Uterus (tissue), 4 donors: ENCODE measurements around the gene NPB. TPM values are rescaled to one million over a fixed set of nuclear protein-coding genes. Genes with fewer than 3 reads are reported as not detected.
A peak's percentile ranks its signal among the peaks of the same experiment; 100 is the strongest.
"Not testable (repeated sequence)": the region's sequence is repeated elsewhere in the genome, so short reads cannot be mapped to it uniquely, and the experiment has no call there.

Experiments used
- DNase-seq, 2 donors: peaks; one replicate each; pipeline ENCODE4 v3.0.0-alpha.2; 2019 to 2020
- H3K27ac ChIP-seq, 2 donors: fragments of 200-600 bp; sonication (generic); 1 replicate in 1 of 2; 2 replicates in 1 of 2; pipeline ENCODE4 v1.5.1; 2016 to 2018
- H3K27me3 ChIP-seq, 2 donors: fragments of 200-600 bp; sonication (generic); one replicate each; pipeline ENCODE4 v1.5.1; 2018 to 2019; ENCODE audit warnings: control low read depth in 1 of 2
- H3K36me3 ChIP-seq, 2 donors: fragments of 200-600 bp; sonication (generic); one replicate each; pipeline ENCODE4 v1.5.1; 2019; ENCODE audit warnings: control low read depth in 1 of 2
- H3K4me1 ChIP-seq, 2 donors: fragments of 200-600 bp; sonication (generic); one replicate each; pipeline ENCODE4 v1.5.1; 2018 to 2019; ENCODE audit warnings: control low read depth in 1 of 2
- H3K4me3 ChIP-seq, 2 donors: fragments of 200-600 bp; sonication (generic); 1 replicate in 1 of 2; 2 replicates in 1 of 2; pipeline ENCODE4 v1.5.1; 2018 to 2019; ENCODE audit warnings: mild to moderate bottlenecking in 1 of 2
- H3K9me3 ChIP-seq, 2 donors: fragments of 200-600 bp; sonication (generic); one replicate each; pipeline ENCODE4 v1.5.1; 2019; ENCODE audit warnings: control low read depth in 1 of 2
- POLR2A ChIP-seq, 2 donors: fragments of 450-650 bp; IDR thresholded peaks; one replicate each; pipeline ENCODE4 v1.6.1; 2016; ENCODE audit warnings: antibody characterized with exemption in 2 of 2, mild to moderate bottlenecking in 1 of 2, moderate library complexity in 1 of 2
- intact Hi-C: fragments of 100-400 bp; cut with DNase I; formaldehyde crosslinking; loops from one replicate; pipeline ENCODE4 v1.15.1; 2023; ENCODE audit warnings: low total_unique reads
- total RNA-seq, 4 donors: library from RNA; depleted of rRNA in 3 of 4; stranded (reverse); fragments of >200 nt in 3 of 4; gene quantifications; one replicate each; pipeline versions ENCODE4 v1.1.0 to v1.2.4, GENCODE V29; 2014 to 2023
- TF ChIP-seq, protein P1 (sequence below), 4 experiments: fragments of 200-600 bp in 2 of 4; fragments of 450-650 bp in 2 of 4; sonication (generic) in 2 of 4; IDR thresholded peaks; one replicate each; pipeline ENCODE4 v1.5.1; 2016 to 2019; ENCODE audit warnings: antibody characterized with exemption in 4 of 4, mild to moderate bottlenecking in 2 of 4, moderate library complexity in 1 of 4
- donor health status: DM: yes; HTN: yes; CAD: no.

The NPB gene
- total RNA-seq, 4 donors from 2014 or later: 2.0 to 2.1 TPM; not detected in 2

DNA sequence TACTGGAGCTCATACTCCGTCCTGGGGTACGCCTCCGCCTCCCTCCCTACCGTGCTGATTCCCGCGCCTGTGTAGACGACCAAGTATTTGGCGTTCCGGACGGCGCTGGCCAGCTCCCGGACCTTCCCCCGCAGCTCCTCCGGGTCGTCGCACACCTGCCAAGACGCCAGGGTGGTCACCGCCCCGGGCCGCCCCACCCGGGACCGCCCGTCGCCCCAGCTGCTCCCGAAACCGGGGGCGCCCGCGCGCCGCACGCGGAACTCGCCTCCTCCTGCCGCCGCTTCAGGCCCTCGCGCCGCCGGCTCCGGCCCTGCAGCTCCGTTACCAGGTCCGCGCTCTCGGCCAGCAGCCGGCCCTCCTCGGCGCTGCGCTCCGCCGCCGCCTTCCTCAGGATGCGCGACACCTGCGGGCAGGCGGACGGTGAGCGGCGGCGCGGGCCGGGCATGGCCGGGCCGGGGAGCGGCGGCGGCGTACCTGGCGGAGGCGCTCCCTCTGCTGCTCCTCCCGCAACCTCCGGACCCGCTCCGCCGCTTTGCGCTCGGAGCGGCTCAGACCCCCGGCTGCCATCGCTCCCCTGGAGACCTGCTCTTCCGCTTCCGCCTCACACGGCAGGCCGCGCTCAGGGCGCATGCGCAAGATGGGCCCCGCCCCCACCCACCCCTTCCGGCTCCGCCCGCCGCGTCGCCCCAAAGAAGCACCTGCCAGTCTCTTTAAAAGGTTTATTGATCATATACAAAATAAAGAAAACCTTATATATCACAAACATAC lies 15.7 kb downstream of the NPB start, which contains the start of gene SIRT7:
SIRT7 (minus strand) TSS at position 612 of the 768 bp plus-strand sequence; CDS start at position 567, 45 bp downstream.
- Histone ChIP-seq H3K27ac (peak within 1 kb of the TSS in 1 of 2 donors; percentile 64), H3K36me3 (no peaks in the 10 kb centered on the region), H3K4me1 (peaks cover 5 to 13% of the 10 kb centered on the region in 2 donors), H3K4me3 (peak within 1 kb of the TSS; percentile 36 to 81), H3K27me3 (no peaks in the 10 kb centered on the region), H3K9me3 (no peaks in the 10 kb centered on the region)
- TF ChIP-seq, protein P1, sequence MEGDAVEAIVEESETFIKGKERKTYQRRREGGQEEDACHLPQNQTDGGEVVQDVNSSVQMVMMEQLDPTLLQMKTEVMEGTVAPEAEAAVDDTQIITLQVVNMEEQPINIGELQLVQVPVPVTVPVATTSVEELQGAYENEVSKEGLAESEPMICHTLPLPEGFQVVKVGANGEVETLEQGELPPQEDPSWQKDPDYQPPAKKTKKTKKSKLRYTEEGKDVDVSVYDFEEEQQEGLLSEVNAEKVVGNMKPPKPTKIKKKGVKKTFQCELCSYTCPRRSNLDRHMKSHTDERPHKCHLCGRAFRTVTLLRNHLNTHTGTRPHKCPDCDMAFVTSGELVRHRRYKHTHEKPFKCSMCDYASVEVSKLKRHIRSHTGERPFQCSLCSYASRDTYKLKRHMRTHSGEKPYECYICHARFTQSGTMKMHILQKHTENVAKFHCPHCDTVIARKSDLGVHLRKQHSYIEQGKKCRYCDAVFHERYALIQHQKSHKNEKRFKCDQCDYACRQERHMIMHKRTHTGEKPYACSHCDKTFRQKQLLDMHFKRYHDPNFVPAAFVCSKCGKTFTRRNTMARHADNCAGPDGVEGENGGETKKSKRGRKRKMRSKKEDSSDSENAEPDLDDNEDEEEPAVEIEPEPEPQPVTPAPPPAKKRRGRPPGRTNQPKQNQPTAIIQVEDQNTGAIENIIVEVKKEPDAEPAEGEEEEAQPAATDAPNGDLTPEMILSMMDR (IDR thresholded peaks at IDR 0.05): no peak
- peak in 1 of 2 donors; percentile 58 for TF ChIP-seq POLR2A (IDR thresholded peaks at IDR 0.05)
- intact Hi-C loops: no loop called here
- DNase-seq: peak; percentile 60 to 77

DNA sequence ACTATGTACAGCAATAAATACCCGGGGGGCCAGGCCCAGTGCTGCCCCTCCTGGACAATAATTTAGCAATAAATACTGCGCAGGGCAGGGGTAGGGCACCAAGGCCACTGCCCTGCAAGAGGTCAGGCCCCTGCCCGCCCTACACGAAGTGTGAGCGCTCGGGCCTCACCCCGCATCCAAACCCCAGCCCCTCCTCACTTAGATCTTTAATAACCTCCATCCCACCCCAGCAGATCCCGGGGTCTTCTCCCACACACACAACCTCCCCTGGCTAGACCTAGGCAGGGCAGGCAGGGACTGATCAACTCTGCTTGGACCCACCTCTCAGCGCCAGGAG lies 16.3 kb downstream of the NPB start:
- H3K9me3 ChIP-seq, DNase-seq, intact Hi-C loops, H3K27me3 ChIP-seq, H3K36me3 ChIP-seq: not testable (repeated sequence)
- H3K27ac ChIP-seq: peak overlapping the region in 1 of 2 donors; percentile 21
- peaks cover 5 to 18% of the 10 kb centered on the region in 2 donors for H3K4me1 ChIP-seq
- H3K4me3 ChIP-seq: peak overlapping the region; percentile 36 to 81

DNA sequence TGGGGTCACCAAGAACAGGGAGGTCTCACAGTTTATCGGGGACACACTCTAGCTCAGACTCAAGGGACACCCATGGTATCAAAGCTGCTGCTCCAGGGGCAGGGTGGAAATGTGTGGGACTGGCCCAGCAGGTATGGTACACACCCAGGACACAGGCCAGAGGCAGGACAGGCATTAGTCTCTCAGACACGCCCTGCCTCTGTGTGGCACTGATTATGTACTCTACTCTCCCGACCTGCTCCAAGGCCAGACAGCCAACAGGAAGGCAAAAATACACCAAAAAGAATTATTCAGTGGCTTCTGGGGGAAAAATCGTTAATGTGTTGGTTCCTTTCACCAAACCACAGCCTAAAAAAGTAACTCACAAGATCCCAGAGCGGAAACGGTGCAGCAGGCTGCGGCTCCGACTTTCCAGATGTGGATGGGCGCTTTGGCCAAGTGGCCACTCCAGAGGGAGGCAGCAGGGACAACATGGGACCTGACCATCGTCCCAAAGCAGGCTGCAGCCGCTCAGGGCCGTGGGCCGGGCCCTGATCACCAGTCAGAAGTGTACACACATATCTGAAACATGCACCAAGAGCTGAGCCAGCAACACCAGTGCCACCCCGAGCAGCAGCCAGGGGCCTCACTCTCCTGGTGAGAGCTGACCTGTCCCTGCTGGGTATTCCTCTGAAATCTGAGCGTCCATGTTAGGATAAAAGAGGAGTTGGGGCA lies 17.0 kb downstream of the NPB start:
- no peak overlapping the region for H3K27ac ChIP-seq
- TF ChIP-seq, protein P1 (IDR thresholded peaks at IDR 0.05): no peak
- TF ChIP-seq POLR2A (IDR thresholded peaks at IDR 0.05): no peak
- H3K36me3 ChIP-seq: no peaks in the 10 kb centered on the region
- H3K9me3 ChIP-seq: no peaks in the 10 kb centered on the region
- H3K4me3 ChIP-seq: no peak overlapping the region
- DNase-seq: no peak
- H3K27me3 ChIP-seq: no peaks in the 10 kb centered on the region
- intact Hi-C loops: no loop called here
- peaks cover 5 to 23% of the 10 kb centered on the region in 2 donors for H3K4me1 ChIP-seq

DNA sequence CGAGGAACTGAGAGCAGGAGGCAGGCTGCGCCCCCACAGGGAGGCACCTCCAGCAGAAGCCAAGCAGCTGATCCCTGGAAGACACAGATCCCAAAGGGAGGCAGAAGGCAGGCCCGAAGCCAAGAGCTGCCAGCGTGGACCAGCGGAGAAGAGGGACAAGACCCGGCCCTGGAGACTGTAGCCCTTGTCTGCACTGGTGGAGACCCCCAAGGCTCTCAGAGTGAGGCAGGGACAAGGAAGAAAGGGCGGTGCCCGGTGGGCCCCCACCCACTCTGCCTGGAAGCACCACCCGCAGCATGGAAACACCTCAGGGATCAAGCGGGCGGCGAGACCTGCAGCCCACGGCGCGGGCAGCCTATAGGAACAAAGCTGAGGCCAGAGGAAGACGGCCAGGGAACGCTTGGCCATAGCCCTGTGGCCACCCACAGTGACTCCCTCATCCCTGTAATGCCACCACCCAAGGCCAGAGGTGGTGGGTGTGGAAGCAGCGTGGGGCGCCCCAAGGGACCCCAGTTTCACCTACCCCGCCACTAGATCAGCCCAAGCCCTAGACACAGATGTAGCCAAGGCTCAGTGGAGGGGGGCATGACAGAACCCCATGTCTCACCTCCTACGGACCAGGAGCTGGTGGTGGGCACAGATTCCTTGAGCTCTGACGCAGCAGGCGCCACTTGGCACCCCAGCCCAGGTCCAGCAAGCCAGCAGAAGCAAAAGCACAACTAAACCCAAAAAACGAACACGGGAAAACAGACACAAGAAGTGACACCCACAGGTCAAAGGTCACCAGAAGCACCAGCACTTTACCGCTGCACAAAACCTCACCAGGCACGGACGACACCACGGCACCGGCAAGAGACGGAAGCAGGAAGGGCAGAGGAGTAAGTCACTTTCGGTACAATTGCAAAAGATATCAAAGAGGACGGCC lies 18.8 kb downstream of the NPB start:
- H3K9me3 ChIP-seq: no peaks in the 10 kb centered on the region
- no peak for DNase-seq
- intact Hi-C loops: no loop called here
- no peaks in the 10 kb centered on the region for H3K27me3 ChIP-seq
- H3K4me3 ChIP-seq: no peak overlapping the region
- H3K36me3 ChIP-seq: no peaks in the 10 kb centered on the region
- TF ChIP-seq, protein P1 (IDR thresholded peaks at IDR 0.05): no peak
- no peak for TF ChIP-seq POLR2A (IDR thresholded peaks at IDR 0.05)
- H3K4me1 ChIP-seq: peaks cover 9 to 36% of the 10 kb centered on the region in 2 donors
- H3K27ac ChIP-seq: no peak overlapping the region

DNA sequence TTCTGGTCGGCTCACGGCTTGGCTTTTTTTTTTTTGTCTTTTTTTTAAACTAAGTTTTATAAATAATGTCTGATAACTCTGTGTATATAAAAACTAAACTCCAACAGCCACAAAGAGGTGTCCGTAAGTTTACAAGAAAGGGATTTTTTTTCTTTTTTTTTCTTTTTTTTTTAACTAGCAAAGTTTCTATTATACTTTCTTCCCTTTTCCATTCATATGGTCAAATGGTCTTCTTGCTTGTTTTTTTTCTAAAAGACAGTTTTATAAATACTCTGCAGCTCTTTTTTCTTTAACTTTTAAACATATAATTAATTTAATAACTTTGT lies 19.5 kb downstream of the NPB start:
- Histone ChIP-seq H3K36me3 (no peaks in the 10 kb centered on the region), H3K4me3 (no peak overlapping the region), H3K9me3 (no peaks in the 10 kb centered on the region), H3K27ac (no peak overlapping the region), H3K4me1 (peaks cover 9 to 39% of the 10 kb centered on the region in 2 donors), H3K27me3 (no peaks in the 10 kb centered on the region)
- no peak for DNase-seq
- intact Hi-C loops: no loop called here
- TF ChIP-seq, protein P1 (IDR thresholded peaks at IDR 0.05): no peak
- TF ChIP-seq POLR2A (IDR thresholded peaks at IDR 0.05): no peak
